CMK (cell line): ENCODE results near the gene CD300LB.
"Not testable (repeated sequence)": the region's sequence is repeated elsewhere in the genome, so short reads cannot be mapped to it uniquely, and the experiment has no call there.

Experiments
- DNase-seq: peaks from one replicate; pipeline ENCODE4 v3.0.0-alpha.2; 2010; ENCODE audit warnings: low read depth

Gene CD300LB

GRCh38 chr17:74531231-74531761, at the start of gene CD300LB:
TSS of gene CD300LB (minus strand) at chr17:74531475. CDS start at chr17:74531350, 125 bp downstream.
- no peak for DNase-seq

GRCh38 chr17:74579900-74580299, 48.6 kb upstream of the CD300LB start:
- peak; percentile 25 for DNase-seq

- DNase-seq = no peak
These were observed 47.7 kb upstream of the CD300LB start for GRCh38 chr17:74578979-74579378.

- no peak for DNase-seq
These were observed 43.3 kb upstream of the CD300LB start for GRCh38 chr17:74574489-74575142.

- not testable (repeated sequence) for DNase-seq
These were observed 42.4 kb upstream of the CD300LB start for GRCh38 chr17:74573635-74574034.

GRCh38 chr17:74573169-74573568, 41.9 kb upstream of the CD300LB start:
- DNase-seq = no peak

GRCh38 chr17:74571621-74572270, 40.5 kb upstream of the CD300LB start:
- DNase-seq = no peak

GRCh38 chr17:74569020-74570003, 38.0 kb upstream of the CD300LB start:
- peak; percentile 63 for DNase-seq

- no peak for DNase-seq
These were observed 37.0 kb upstream of the CD300LB start for GRCh38 chr17:74568106-74568873.

- DNase-seq = no peak
These were observed 36.1 kb upstream of the CD300LB start, which contains the start of gene CD300H for GRCh38 chr17:74567397-74567796. TSS of gene CD300H (minus strand) at chr17:74567509.

GRCh38 chr17:74566132-74566753, 35.0 kb upstream of the CD300LB start:
- no peak for DNase-seq

- DNase-seq = no peak
These were observed 33.9 kb upstream of the CD300LB start for GRCh38 chr17:74565126-74565525.

- DNase-seq = no peak
These were observed 32.1 kb upstream of the CD300LB start for GRCh38 chr17:74563358-74563757.

GRCh38 chr17:74561586-74561985, 30.3 kb upstream of the CD300LB start:
- no peak for DNase-seq

GRCh38 chr17:74558882-74559519, 27.7 kb upstream of the CD300LB start:
- no peak for DNase-seq

GRCh38 chr17:74558402-74558801, 27.1 kb upstream of the CD300LB start:
- DNase-seq = not testable (repeated sequence)

- no peak for DNase-seq
These were observed 24.2 kb upstream of the CD300LB start for GRCh38 chr17:74555427-74555940.

GRCh38 chr17:74554909-74555308, 23.6 kb upstream of the CD300LB start:
- DNase-seq = no peak

GRCh38 chr17:74552037-74552436, 20.8 kb upstream of the CD300LB start:
- no peak for DNase-seq

- DNase-seq = no peak
These were observed 19.3 kb upstream of the CD300LB start for GRCh38 chr17:74550602-74551001.
